MM.1S (cell line): ENCODE data around the gene KCNJ18.
"Not testable (repeated sequence)": the region's sequence is repeated elsewhere in the genome, so short reads cannot be mapped to it uniquely, and the experiment has no call there.

Experiments
- DNase-seq: peaks from one replicate; pipeline ENCODE4 v3.0.0-alpha.2; 2015
- H2AFZ ChIP-seq: fragments of 300-600 bp; sonication (generic); 2 replicates; pipeline ENCODE4 v1.6.0; 2016; ENCODE audit warnings: antibody characterized with exemption, low read length
- H3F3A ChIP-seq: fragments of 300-600 bp; sonication (generic); 2 replicates; pipeline ENCODE4 v1.6.1; 2016; ENCODE audit warnings: mild to moderate bottlenecking, antibody characterized with exemption, low read length, moderate library complexity, mixed read lengths; ENCODE audit not compliant: insufficient read depth
- H3K27ac ChIP-seq: fragments of 300-600 bp; sonication (generic); 2 replicates; pipeline ENCODE4 v1.5.1; 2016; ENCODE audit warnings: mild to moderate bottlenecking, low read length
- H3K27me3 ChIP-seq: fragments of 300-600 bp; sonication (generic); replicated peaks from 2 replicates; pipeline ENCODE4 v1.6.0; 2016; ENCODE audit warnings: low read length; ENCODE audit not compliant: insufficient read depth
- H3K36me3 ChIP-seq: fragments of 300-600 bp; sonication (generic); replicated peaks from 2 replicates; pipeline ENCODE4 v1.6.1; 2016; ENCODE audit warnings: mild to moderate bottlenecking, low read length, mixed read lengths; ENCODE audit not compliant: insufficient read depth
- H3K4me1 ChIP-seq: fragments of 300-600 bp; sonication (generic); 2 replicates; pipeline ENCODE4 v1.6.1; 2016; ENCODE audit warnings: low read length, mixed read lengths
- H3K4me2 ChIP-seq: fragments of 300-600 bp; sonication (generic); 2 replicates; pipeline ENCODE4 v1.6.0; 2016; ENCODE audit warnings: low read depth, low read length
- H3K4me3 ChIP-seq: fragments of 300-600 bp; sonication (generic); 2 replicates; pipeline ENCODE4 v1.5.1; 2016; ENCODE audit warnings: low read length, mixed read lengths
- H3K79me2 ChIP-seq: fragments of 300-600 bp; sonication (generic); 2 replicates; pipeline ENCODE4 v1.6.1; 2016; ENCODE audit warnings: mixed run types, low read length, mixed read lengths
- H3K9ac ChIP-seq: fragments of 300-600 bp; sonication (generic); 2 replicates; pipeline ENCODE4 v1.6.1; 2016; ENCODE audit warnings: low read length, mixed read lengths
- H3K9me2 ChIP-seq: fragments of 300-600 bp; sonication (generic); replicated peaks from 2 replicates; pipeline ENCODE4 v1.6.1; 2016; ENCODE audit warnings: mild to moderate bottlenecking, low read length, mixed read lengths; ENCODE audit not compliant: insufficient read depth
- H3K9me3 ChIP-seq: fragments of 300-600 bp; sonication (generic); replicated peaks from 2 replicates; pipeline ENCODE4 v1.6.1; 2016; ENCODE audit warnings: mild to moderate bottlenecking, low read length, mixed read lengths; ENCODE audit not compliant: insufficient read depth
- H4K20me1 ChIP-seq: fragments of 300-600 bp; sonication (generic); 2 replicates; pipeline ENCODE4 v1.6.1; 2016; ENCODE audit warnings: mild to moderate bottlenecking, low read length, moderate library complexity, mixed read lengths; ENCODE audit not compliant: insufficient read depth
- CTCF ChIP-seq: fragments of 300-600 bp; sonication (generic); IDR thresholded peaks from 2 replicates; pipeline ENCODE4 v1.5.1; 2016; ENCODE audit warnings: antibody characterized with exemption, low read length, mixed read lengths
- EZH2 ChIP-seq: fragments of 300-600 bp; sonication (generic); optimal IDR thresholded peaks from 2 replicates; pipeline ENCODE3; 2017; ENCODE audit warnings: low read depth, mild to moderate bottlenecking, antibody characterized with exemption, low read length, mixed read lengths
- EZH2phosphoT487 ChIP-seq: fragments of 300-600 bp; sonication (generic); IDR thresholded peaks from 2 replicates; pipeline ENCODE4 v1.6.1; 2018; ENCODE audit warnings: antibody characterized with exemption, low read length

The KCNJ18 gene

GRCh38 chr17:21674242-21674731 lies 18.0 kb upstream of the KCNJ18 start:
- no peaks in the 10 kb centered on the region for H4K20me1 ChIP-seq
- no peak overlapping the region for H3K4me3 ChIP-seq
- H3K4me1 ChIP-seq: no peaks in the 10 kb centered on the region
- DNase-seq: no peak
- no peak overlapping the region for H3K9ac ChIP-seq
- H3K36me3 ChIP-seq: no peaks in the 10 kb centered on the region
- H3F3A ChIP-seq: no peaks in the 10 kb centered on the region
- H3K4me2 ChIP-seq: no peak overlapping the region
- no peak overlapping the region for H2AFZ ChIP-seq
- no peaks in the 10 kb centered on the region for H3K9me2 ChIP-seq
- H3K9me3 ChIP-seq: no peaks in the 10 kb centered on the region
- H3K79me2 ChIP-seq: no peaks in the 10 kb centered on the region
- peaks cover 7% of the 10 kb centered on the region; the same call in 1 of the 2 replicates for H3K27me3 ChIP-seq
- TF ChIP-seq CTCF: no peak
- no peak for TF ChIP-seq EZH2
- no peak for TF ChIP-seq EZH2phosphoT487
- no peak overlapping the region for H3K27ac ChIP-seq

DNA sequence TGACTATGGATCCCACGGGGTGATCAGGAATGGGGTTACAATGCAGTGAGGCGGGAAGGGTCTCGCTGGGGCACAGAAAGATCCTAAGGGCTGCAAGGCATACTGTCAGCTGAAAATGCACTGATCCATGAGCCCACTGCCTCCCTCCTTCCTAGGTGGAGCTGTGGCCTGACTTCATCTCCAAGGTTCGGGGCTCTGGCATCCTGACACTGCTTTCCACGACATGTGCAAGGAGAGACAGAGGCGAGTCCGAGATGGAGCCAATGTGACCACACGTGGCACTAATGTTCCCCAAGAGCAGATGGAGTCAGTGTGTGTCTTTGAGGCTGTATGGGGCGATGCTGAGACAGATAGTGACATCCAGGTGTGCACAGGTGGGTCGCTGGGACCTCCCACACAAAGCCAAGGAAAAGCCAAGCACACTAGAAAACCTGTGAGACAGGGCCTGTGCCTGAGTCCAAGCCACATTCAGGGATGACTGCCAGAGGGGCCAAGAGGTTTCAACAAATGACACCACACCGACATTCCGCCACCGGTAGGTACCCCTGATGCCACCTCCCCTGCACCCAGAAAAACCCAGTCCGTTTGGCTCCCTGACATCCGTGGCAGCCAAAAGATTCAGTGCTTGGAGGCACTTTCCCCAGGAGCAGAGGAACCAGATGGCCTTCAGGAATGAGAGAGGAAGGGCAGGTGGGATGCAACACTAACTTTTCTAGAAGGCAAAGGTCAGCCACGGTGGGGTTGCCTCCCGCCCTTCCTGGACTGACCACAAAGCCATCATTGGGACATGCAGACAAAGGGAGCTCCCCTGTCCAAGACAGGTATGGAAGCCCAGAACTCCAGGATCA lies 17.2 kb upstream of the KCNJ18 start:
- H2AFZ ChIP-seq, H3K27ac ChIP-seq, DNase-seq, H3K9me3 ChIP-seq, H3F3A ChIP-seq, H3K9me2 ChIP-seq, H3K4me2 ChIP-seq, H4K20me1 ChIP-seq, H3K9ac ChIP-seq, H3K27me3 ChIP-seq, H3K4me3 ChIP-seq, H3K79me2 ChIP-seq, H3K36me3 ChIP-seq, H3K4me1 ChIP-seq: not testable (repeated sequence)

DNA sequence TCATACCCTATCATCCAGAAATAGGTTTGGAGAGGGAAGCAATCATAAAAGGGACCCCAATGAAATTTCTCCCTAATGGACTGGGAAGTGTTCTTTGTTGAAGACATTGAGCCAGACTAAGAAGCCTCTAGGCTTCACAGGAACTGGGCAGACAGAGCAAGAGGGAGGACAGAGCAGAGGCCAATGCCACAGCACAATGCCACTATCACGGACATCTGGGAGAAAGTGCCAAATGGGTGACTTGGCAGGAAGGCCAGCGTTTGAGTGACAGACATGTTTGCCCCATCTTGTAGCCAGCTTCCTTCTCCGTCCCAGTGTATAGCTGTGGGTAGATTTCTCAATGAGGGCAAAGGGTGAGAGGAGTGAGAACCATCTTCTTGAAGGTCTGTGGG lies 16.6 kb upstream of the KCNJ18 start:
- not testable (repeated sequence) for H3K79me2 ChIP-seq, H3K9me3 ChIP-seq, H3K9me2 ChIP-seq, H3K27ac ChIP-seq, H3K4me3 ChIP-seq, H3K9ac ChIP-seq, H2AFZ ChIP-seq, H3K36me3 ChIP-seq, DNase-seq, H3F3A ChIP-seq, H4K20me1 ChIP-seq, H3K4me2 ChIP-seq, H3K4me1 ChIP-seq, H3K27me3 ChIP-seq

DNA sequence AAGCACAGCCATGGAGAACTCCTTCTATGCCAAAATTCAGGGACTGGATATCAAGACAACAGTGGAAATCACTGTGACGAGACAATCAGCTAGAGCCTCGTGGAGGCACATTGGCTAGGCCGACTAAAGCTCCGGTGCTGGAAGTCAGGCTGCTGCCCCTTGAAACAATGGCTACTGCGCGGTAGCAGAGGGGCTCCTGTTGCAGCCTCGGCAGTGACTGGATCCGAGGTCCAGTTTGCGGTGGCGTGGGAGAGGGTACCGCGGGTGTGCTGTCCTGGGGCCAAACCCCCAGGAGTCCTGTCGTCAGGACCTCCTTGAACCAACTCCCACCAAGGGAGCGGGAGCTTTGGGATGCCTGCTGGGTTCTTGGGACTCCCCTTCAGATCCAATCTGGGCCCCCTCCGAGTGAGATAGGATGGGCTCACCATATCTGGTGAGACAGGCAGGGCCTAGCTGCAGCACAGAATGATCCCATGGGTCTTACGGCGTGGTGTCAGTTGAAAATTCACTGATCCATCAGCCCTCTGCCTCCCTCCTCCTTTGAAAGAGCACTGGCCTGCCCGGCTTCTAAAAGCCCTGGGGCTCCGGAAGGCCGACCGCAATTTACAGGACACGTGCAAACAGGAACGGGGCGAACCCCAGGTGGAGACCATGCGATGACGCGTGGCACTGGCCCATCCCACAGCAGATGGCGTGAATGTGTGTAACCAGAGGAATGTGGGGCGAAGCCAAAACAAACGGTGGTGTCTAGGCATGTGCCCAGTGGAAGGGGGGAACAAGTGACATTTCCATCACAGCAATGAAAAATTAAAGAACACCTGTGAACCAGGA lies 15.8 kb upstream of the KCNJ18 start:
- Histone ChIP-seq H3K9me2 (no peaks in the 10 kb centered on the region), H3K4me1 (no peaks in the 10 kb centered on the region), H3K27me3 (peaks cover 7% of the 10 kb centered on the region; the same call in 1 of the 2 replicates), H3K4me3 (no peak overlapping the region), H3K4me2 (no peak overlapping the region), H3K36me3 (no peaks in the 10 kb centered on the region), H3F3A (no peaks in the 10 kb centered on the region), H4K20me1 (no peaks in the 10 kb centered on the region), H3K9ac (no peak overlapping the region), H3K79me2 (no peaks in the 10 kb centered on the region), H3K9me3 (no peaks in the 10 kb centered on the region), H3K27ac (no peak overlapping the region), H2AFZ (no peak overlapping the region)
- TF ChIP-seq EZH2: no peak
- TF ChIP-seq EZH2phosphoT487: no peak
- no peak for TF ChIP-seq CTCF
- DNase-seq: no peak
